Skeletal muscle tissue (tissue), 4 donors: Measurements from ENCODE around the gene ATG5. TPM values are rescaled to one million over a fixed set of nuclear protein-coding genes. Genes with fewer than 3 reads are reported as not detected.

Source experiments
- H3K27ac ChIP-seq: one replicate; pipeline ENCODE4 v1.7.0; 2013; ENCODE audit warnings: mild to moderate bottlenecking, low read depth, low read length, inconsistent platforms
- H3K27me3 ChIP-seq, 3 donors: one replicate each; pipeline ENCODE4 v1.7.0; 2013; ENCODE audit warnings: low read length in 3 of 3; ENCODE audit not compliant: control insufficient read depth in 3 of 3, insufficient read depth in 3 of 3
- H3K36me3 ChIP-seq, 3 donors: one replicate each; pipeline ENCODE4 v1.7.0; 2013; ENCODE audit warnings: low read length in 3 of 3; ENCODE audit not compliant: control insufficient read depth in 3 of 3, insufficient read depth in 3 of 3
- H3K4me1 ChIP-seq, 3 donors: one replicate each; pipeline ENCODE4 v1.7.0; 2013; ENCODE audit warnings: low read length in 3 of 3, mild to moderate bottlenecking in 3 of 3; ENCODE audit not compliant: control insufficient read depth in 3 of 3, insufficient read depth in 3 of 3
- H3K4me3 ChIP-seq, 3 donors: one replicate each; pipeline ENCODE4 v1.7.0; 2013; ENCODE audit warnings: low read length in 3 of 3
- H3K9ac ChIP-seq, 3 donors: one replicate each; pipeline ENCODE4 v1.7.0; 2013; ENCODE audit warnings: low read length in 3 of 3, mild to moderate bottlenecking in 3 of 3, moderate library complexity in 2 of 3, low read depth in 1 of 3
- H3K9me3 ChIP-seq, 3 donors: one replicate each; pipeline ENCODE4 v1.7.0; 2013; ENCODE audit warnings: low read length in 3 of 3; ENCODE audit not compliant: control insufficient read depth in 3 of 3
- total RNA-seq: library from RNA; depleted of rRNA; stranded (reverse); fragments of >200 nt; gene quantifications from one replicate; pipeline ENCODE4 v1.2.3, GENCODE V29; 2014
- donor health status: Osteomylitis.

Gene ATG5
- total RNA-seq, 1 donor from 2014 or later, result 38.1 TPM

DNA sequence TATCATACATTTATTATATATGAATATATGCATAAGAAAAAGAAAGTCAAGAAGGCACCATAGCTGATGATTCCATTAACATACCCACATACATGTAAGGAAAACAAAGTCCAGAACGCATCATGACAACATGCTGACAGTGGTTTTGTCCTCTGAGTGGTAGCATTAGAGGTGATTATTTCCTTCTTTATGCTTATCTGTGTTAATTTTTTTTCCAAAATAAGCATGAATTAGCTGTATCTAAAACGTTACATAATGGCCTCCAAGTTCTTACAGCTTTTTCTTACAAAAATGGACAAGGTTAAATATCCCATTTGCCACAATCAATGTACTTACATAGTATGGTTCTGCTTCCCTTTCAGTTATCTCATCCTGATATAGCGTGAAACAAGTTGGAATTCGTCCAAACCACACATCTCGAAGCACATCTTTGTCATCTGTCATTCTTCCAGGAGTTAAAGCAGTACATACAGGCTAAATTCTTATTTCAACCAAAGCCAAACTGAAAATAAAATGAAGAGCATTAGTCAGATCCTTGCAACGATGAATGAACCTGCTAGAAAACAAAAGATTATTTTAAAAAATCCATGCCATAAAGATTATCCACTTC, 9.7 kb downstream of the ATG5 start:
- peaks cover 0 to 4% (median 2%) of the 10 kb centered on the region in 3 donors for H3K4me1 ChIP-seq
- H3K27ac ChIP-seq, result no peak overlapping the region
- H3K27me3 ChIP-seq, result no peaks in the 10 kb centered on the region
- H3K4me3 ChIP-seq, result no peak overlapping the region
- H3K9me3 ChIP-seq, result no peaks in the 10 kb centered on the region
- H3K36me3 ChIP-seq, result peaks cover 3 to 12% (median 5%) of the 10 kb centered on the region in 3 donors
- no peak overlapping the region for H3K9ac ChIP-seq

DNA sequence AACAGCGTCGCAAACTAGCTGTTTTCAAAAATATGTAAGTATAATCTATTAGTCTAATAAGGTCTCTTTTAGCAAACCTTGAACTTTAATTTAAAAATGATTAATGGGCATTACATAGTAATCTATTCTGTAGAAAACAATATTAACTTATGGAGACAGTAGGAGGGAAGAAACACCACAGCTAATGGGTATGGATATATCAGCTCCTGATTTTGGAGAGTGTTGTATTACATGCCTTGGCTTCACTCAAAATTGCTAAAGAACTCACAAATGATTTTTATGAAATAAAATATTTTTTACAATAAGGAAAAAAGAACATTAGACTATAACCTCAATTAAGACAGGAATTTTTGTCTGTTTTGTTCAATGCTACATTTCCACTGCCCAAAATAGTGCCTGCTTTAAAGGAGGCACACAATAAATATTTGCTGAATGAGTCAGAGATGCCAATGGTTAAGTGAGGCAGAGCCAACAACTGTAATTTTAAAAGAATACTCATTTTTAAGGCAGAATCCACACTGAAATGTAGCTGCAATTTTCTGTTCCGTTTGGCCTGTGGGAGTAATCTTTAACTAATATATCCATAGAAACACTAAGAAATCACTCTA, 15.7 kb downstream of the ATG5 start:
- H3K9me3 ChIP-seq, result no peaks in the 10 kb centered on the region
- H3K4me1 ChIP-seq, result peaks cover 0 to 2% (median 0%) of the 10 kb centered on the region in 3 donors
- no peak overlapping the region for H3K4me3 ChIP-seq
- H3K36me3 ChIP-seq, result peaks cover 1 to 5% (median 2%) of the 10 kb centered on the region in 3 donors
- H3K9ac ChIP-seq, result no peak overlapping the region
- no peak overlapping the region for H3K27ac ChIP-seq
- H3K27me3 ChIP-seq, result no peaks in the 10 kb centered on the region

GRCh38 chr6:106308985-106309384, 16.6 kb downstream of the ATG5 start:
- Histone ChIP-seq H3K9me3 (no peaks in the 10 kb centered on the region), H3K9ac (no peak overlapping the region), H3K4me3 (no peak overlapping the region), H3K27ac (no peak overlapping the region), H3K36me3 (peaks cover 0 to 4% (median 0%) of the 10 kb centered on the region in 3 donors), H3K4me1 (peaks cover 0 to 2% (median 0%) of the 10 kb centered on the region in 3 donors), H3K27me3 (no peaks in the 10 kb centered on the region)

DNA sequence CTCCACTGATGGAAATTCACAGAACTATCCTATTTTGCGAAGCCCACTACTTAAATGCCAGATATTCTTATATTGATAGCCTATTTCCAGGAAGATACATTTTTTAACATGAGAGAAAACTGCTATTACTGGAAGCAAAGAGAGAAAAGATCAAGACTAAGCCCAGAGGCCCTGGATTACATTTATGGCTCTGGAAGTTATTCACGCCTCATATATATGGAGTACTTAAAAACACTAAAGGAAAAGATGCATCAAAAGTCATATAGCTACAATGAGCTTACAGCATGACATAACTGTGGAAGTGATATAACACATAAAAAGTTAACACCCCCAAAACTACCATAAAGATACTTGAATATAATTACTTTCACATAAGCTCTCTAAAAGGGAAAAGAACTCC, 19.8 kb downstream of the ATG5 start:
- Histone ChIP-seq H3K9ac (no peak overlapping the region), H3K36me3 (no peaks in the 10 kb centered on the region), H3K27ac (no peak overlapping the region), H3K4me1 (peaks cover 0 to 2% (median 0%) of the 10 kb centered on the region in 3 donors), H3K27me3 (no peaks in the 10 kb centered on the region), H3K9me3 (no peaks in the 10 kb centered on the region), H3K4me3 (no peak overlapping the region)

GRCh38 chr6:106300944-106301343, 24.6 kb downstream of the ATG5 start:
- no peak overlapping the region for H3K27ac ChIP-seq
- H3K4me3 ChIP-seq, result no peak overlapping the region
- no peak overlapping the region for H3K9ac ChIP-seq
- no peaks in the 10 kb centered on the region for H3K27me3 ChIP-seq
- no peaks in the 10 kb centered on the region for H3K4me1 ChIP-seq
- H3K9me3 ChIP-seq, result no peaks in the 10 kb centered on the region
- H3K36me3 ChIP-seq, result no peaks in the 10 kb centered on the region

GRCh38 chr6:106300020-106300780, 25.4 kb downstream of the ATG5 start:
- Histone ChIP-seq H3K9me3 (no peaks in the 10 kb centered on the region), H3K27me3 (no peaks in the 10 kb centered on the region), H3K4me3 (no peak overlapping the region), H3K4me1 (no peaks in the 10 kb centered on the region), H3K36me3 (no peaks in the 10 kb centered on the region), H3K9ac (no peak overlapping the region), H3K27ac (no peak overlapping the region)

GRCh38 chr6:106293116-106293515, 32.4 kb downstream of the ATG5 start:
- Histone ChIP-seq H3K4me3 (no peak overlapping the region), H3K36me3 (peaks cover 0 to 9% (median 5%) of the 10 kb centered on the region in 3 donors), H3K9me3 (no peaks in the 10 kb centered on the region), H3K27me3 (no peaks in the 10 kb centered on the region), H3K9ac (no peak overlapping the region), H3K4me1 (no peaks in the 10 kb centered on the region), H3K27ac (no peak overlapping the region)

DNA sequence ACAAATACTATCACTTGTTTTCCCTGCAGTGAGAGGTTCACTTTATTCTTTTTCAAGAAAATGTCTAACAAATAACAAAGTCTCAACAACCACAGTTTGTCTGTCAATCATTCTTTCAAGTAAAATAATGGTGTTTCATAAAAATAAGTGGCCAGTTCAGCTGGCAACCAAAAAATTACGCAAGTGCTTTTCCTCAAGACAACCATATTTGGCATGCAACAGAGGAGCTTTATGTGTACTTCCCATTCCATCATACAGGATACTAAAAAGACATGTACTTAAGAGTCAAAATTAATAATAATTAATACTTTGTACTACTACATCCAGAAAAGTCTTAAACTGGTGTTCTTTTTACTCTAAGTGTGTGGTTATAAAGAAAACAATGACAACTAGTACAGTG, 34.6 kb downstream of the ATG5 start:
- no peak overlapping the region for H3K9ac ChIP-seq
- H3K4me3 ChIP-seq, result no peak overlapping the region
- no peaks in the 10 kb centered on the region for H3K27me3 ChIP-seq
- H3K36me3 ChIP-seq, result peaks cover 0 to 9% (median 5%) of the 10 kb centered on the region in 3 donors
- no peaks in the 10 kb centered on the region for H3K4me1 ChIP-seq
- no peaks in the 10 kb centered on the region for H3K9me3 ChIP-seq
- no peak overlapping the region for H3K27ac ChIP-seq

GRCh38 chr6:106290032-106290431, 35.5 kb downstream of the ATG5 start:
- Histone ChIP-seq H3K27ac (no peak overlapping the region), H3K9me3 (no peaks in the 10 kb centered on the region), H3K4me3 (no peak overlapping the region)

GRCh38 chr6:106287215-106287614, 38.3 kb downstream of the ATG5 start:
- no peaks in the 10 kb centered on the region for H3K27me3 ChIP-seq
- peaks cover 0 to 8% (median 5%) of the 10 kb centered on the region in 3 donors for H3K36me3 ChIP-seq
- H3K4me1 ChIP-seq, result no peaks in the 10 kb centered on the region
- no peaks in the 10 kb centered on the region for H3K9me3 ChIP-seq
- no peak overlapping the region for H3K27ac ChIP-seq
- no peak overlapping the region for H3K4me3 ChIP-seq
- no peak overlapping the region for H3K9ac ChIP-seq

More at GRCh38 chr6:106290032-106290431, 35.5 kb downstream of the ATG5 start:
- Histone ChIP-seq H3K9ac (no peak overlapping the region), H3K36me3 (peaks cover 0 to 9% (median 5%) of the 10 kb centered on the region in 3 donors), H3K27me3 (no peaks in the 10 kb centered on the region), H3K4me1 (no peaks in the 10 kb centered on the region)
